ENCODE data around the gene STIM1.

Gene STIM1

DNA sequence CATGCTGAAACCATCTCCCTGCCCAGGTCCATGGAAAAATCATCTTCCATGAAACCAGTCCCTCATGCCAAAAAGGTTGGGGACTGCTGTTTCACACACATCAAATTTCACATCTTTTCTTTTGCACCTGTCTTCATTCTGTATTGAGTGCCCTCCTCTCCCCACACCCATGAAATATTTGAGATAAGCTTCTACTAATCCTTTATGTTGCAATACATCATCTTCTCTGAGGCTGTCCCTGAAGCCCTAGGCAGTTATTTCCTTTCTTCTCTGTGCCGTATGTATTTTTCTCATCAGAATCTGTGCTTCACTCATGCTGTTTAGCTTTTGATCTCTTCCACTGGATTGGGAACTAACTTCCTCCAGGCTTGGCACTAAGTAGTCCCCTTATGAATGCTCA is 199.2 kb downstream of the STIM1 start:
- H3K4me3 ChIP-seq (ENCODE audit: low read depth, low read length), result no peak overlapping the region
- TF ChIP-seq, protein P1, sequence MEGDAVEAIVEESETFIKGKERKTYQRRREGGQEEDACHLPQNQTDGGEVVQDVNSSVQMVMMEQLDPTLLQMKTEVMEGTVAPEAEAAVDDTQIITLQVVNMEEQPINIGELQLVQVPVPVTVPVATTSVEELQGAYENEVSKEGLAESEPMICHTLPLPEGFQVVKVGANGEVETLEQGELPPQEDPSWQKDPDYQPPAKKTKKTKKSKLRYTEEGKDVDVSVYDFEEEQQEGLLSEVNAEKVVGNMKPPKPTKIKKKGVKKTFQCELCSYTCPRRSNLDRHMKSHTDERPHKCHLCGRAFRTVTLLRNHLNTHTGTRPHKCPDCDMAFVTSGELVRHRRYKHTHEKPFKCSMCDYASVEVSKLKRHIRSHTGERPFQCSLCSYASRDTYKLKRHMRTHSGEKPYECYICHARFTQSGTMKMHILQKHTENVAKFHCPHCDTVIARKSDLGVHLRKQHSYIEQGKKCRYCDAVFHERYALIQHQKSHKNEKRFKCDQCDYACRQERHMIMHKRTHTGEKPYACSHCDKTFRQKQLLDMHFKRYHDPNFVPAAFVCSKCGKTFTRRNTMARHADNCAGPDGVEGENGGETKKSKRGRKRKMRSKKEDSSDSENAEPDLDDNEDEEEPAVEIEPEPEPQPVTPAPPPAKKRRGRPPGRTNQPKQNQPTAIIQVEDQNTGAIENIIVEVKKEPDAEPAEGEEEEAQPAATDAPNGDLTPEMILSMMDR (IDR thresholded peaks at IDR 0.05; ENCODE audit: insufficient read depth, low read depth, low read length, missing control alignments), result no peak
- DNase-seq (ENCODE audit: low read depth), result no peak

DNA sequence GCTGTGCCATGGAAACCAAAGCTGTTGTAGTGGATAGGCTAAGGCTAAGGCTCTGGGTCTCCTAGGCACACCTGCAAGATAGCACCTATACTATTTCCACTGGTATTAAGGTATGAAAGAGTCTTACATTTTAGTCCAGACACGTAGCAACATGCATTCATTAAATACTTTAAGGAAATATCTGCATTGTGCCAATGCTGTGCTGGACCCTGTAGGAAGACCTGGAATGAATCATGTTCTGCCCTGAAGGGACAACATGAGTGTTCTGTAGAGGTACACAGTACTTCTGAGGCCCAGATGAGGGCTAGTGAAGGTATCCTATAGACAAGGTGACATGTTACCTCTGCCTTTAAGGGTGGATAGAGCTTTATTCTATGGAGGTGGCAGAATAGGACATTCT is 204.0 kb downstream of the STIM1 start:
- no peak overlapping the region for H3K4me3 ChIP-seq (ENCODE audit: low read depth, low read length)
- TF ChIP-seq, protein P1 (IDR thresholded peaks at IDR 0.05; ENCODE audit: insufficient read depth, low read depth, low read length, missing control alignments), result no peak

DNA sequence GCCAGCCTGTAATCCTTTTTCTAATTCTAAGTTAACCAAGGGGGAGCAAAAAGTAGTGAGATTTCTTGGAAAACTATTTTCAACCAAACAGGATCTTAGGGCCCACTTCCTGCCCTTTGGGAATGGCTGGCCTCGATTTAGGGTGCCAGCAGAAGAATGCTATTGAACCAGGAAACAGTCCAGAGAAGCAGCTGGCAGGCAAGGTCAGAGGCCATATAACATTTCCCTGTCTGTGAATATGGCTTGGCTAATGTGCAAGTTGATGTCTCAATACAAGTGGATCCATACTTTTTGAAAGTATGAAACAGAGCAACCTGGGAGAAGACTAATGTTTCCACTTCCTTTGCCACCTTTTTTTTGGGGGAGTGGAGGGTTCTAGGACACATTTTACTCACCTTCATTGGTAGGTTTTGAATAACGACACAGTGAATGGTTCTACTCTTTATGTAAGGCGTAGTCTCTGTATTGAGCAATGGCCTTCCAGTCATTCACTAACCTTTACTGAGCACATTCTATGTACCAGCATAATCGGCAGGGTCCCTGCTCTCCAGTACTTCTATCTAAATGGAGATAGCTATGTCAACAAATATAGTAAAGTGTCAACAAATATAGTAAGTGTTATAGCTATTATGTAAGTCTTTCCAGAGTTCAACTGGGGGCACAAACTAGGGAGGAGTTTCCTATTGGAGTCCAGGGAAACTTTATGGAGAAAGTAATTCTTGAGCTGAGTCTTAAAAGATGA is 204.9 kb downstream of the STIM1 start:
- no peak for DNase-seq (ENCODE audit: low read depth)
- TF ChIP-seq, protein P1 (IDR thresholded peaks at IDR 0.05; ENCODE audit: insufficient read depth, low read depth, low read length, missing control alignments), result no peak
- no peak overlapping the region for H3K4me3 ChIP-seq (ENCODE audit: low read depth, low read length)

More for the DNA sequence above, 204.0 kb downstream of the STIM1 start:
- no peak for DNase-seq (ENCODE audit: low read depth)

DNA sequence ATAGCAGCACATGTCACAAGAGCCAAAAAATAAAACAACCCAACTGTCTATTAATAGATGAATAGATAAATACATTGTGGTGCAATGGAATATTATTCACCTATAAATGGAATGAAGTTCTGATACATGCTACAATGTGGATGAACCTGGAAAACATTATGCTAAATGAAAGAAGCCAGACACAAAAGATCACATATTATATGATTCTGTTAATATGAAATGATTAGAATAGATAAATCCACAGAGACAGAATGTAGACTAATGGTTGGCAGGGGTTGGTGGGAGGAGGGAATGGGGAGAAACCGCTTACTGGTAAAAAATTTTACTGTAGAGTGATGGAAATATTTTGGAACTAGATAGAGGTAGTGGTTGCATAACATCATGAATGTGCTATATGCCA is 206.2 kb downstream of the STIM1 start:
- TF ChIP-seq, protein P1 (IDR thresholded peaks at IDR 0.05; ENCODE audit: insufficient read depth, low read depth, low read length, missing control alignments), result no peak
- no peak overlapping the region for H3K4me3 ChIP-seq (ENCODE audit: low read depth, low read length)
- DNase-seq (ENCODE audit: low read depth), result no peak

DNA sequence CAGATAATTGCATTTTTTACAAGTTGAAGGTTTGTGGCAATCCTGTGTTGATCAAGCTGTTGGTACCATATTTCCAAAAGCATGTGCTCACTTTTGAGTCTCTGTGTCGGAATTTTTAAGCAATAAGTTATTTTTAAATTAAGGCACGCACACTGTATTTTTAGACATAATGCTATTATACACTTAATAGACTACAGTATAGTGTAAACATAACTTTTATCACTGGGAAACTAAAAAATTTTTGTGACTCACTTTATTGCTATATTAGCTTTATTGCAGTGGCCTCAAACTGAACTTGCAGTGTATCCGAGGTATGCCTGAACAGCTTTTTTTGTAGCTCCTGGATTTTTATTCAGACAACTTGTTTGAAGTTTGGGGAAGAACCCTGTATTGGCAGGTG is 207.9 kb downstream of the STIM1 start:
- H3K4me3 ChIP-seq (ENCODE audit: low read depth, low read length), result no peak overlapping the region
- DNase-seq (ENCODE audit: low read depth), result no peak
- TF ChIP-seq, protein P1 (IDR thresholded peaks at IDR 0.05; ENCODE audit: insufficient read depth, low read depth, low read length, missing control alignments), result no peak

DNA sequence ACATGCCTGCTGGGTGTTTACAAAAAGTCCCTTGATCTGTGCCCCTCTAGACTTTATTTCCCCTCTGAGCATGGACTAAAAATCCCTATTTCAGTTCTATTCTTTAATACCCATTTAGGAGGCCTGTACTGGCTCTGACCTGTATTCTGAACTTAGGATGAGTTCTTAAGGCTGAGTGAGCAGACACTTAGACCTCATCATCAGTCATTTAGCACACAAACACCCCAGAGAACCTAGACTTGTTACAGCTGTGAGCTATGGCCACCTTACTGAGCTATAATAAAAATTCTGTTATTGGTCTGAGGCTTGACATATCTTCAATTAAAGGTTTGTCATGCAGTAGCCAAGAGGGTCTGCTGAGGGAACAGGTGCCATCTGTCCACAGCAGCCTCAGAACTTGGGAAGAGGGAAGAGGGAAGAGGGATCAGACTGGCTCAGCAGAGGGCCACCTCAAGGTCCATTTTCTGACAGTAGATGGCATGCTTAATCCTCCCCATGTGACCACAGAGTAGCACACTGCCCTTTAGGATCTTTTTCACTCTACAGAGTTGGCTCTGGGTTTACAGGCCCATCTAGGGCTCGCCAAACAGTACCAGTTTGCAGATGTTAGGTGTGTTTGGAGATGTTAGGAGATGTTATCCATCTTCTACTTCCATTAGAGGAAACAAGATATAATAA is 209.0 kb downstream of the STIM1 start:
- DNase-seq (ENCODE audit: low read depth), result no peak
- TF ChIP-seq, protein P1 (IDR thresholded peaks at IDR 0.05; ENCODE audit: insufficient read depth, low read depth, low read length, missing control alignments), result no peak
- no peak overlapping the region for H3K4me3 ChIP-seq (ENCODE audit: low read depth, low read length)

Data from GM12865 (cell line).